GM12872 (cell line): Measurements from ENCODE around the gene BTBD19.

Experiments used
- TF ChIP-seq, protein P1 (sequence below): IDR thresholded peaks from 3 replicates; pipeline ENCODE4 v1.5.1; 2011; ENCODE audit warnings: low read depth, mild to moderate bottlenecking, low read length, moderate library complexity; ENCODE audit not compliant: insufficient read depth

BTBD19 gene

DNA sequence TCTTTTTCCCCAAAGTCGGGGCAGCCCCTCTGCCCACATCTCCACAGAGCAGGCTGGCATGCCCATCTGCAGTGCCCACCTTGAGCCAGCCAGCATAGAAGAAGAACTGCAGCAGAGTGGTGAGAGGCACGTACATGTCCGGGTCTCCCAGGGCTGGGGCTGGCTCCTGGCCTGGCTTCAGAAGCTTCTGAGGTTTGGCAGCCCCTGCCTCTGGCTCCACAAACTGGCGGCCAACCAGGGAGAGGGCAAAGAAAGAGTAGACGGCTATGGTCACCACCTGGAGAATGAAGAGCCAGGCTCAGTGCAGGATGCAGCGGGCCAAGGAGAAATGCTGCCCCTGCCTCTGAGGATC, 23.3 kb upstream of the BTBD19 start:
- TF ChIP-seq, protein P1, sequence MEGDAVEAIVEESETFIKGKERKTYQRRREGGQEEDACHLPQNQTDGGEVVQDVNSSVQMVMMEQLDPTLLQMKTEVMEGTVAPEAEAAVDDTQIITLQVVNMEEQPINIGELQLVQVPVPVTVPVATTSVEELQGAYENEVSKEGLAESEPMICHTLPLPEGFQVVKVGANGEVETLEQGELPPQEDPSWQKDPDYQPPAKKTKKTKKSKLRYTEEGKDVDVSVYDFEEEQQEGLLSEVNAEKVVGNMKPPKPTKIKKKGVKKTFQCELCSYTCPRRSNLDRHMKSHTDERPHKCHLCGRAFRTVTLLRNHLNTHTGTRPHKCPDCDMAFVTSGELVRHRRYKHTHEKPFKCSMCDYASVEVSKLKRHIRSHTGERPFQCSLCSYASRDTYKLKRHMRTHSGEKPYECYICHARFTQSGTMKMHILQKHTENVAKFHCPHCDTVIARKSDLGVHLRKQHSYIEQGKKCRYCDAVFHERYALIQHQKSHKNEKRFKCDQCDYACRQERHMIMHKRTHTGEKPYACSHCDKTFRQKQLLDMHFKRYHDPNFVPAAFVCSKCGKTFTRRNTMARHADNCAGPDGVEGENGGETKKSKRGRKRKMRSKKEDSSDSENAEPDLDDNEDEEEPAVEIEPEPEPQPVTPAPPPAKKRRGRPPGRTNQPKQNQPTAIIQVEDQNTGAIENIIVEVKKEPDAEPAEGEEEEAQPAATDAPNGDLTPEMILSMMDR, result no peak

DNA sequence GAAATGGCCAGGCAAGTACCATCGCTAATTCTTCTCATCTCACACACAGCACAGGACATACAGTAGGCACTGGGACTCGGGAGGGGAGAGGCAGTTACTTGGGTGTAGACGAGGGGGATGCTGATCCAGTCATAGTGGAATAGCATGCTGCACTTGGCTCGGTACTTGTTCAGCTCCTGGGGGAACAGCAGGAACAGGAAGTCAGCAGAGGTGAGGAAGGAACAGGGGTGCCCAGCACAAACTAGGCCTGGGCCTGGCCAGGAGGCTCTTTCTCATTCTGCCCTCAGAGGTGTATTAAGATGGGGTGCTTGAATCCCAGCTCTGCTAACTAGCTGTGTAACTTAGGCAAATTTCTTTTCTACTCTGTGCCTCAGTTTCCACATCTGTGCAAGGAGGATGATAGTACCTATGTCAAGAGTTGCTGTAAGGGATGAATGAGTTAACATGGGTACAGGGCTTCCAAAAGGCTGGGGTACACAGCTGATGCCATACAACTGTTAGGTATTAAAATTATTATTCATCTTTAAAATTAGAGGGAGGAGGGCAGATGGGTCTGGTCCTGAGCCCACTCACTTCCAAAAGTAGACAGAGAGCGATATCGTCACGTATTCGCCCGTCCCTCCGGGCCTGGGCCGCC, 22.7 kb upstream of the BTBD19 start:
- TF ChIP-seq, protein P1, result no peak

DNA sequence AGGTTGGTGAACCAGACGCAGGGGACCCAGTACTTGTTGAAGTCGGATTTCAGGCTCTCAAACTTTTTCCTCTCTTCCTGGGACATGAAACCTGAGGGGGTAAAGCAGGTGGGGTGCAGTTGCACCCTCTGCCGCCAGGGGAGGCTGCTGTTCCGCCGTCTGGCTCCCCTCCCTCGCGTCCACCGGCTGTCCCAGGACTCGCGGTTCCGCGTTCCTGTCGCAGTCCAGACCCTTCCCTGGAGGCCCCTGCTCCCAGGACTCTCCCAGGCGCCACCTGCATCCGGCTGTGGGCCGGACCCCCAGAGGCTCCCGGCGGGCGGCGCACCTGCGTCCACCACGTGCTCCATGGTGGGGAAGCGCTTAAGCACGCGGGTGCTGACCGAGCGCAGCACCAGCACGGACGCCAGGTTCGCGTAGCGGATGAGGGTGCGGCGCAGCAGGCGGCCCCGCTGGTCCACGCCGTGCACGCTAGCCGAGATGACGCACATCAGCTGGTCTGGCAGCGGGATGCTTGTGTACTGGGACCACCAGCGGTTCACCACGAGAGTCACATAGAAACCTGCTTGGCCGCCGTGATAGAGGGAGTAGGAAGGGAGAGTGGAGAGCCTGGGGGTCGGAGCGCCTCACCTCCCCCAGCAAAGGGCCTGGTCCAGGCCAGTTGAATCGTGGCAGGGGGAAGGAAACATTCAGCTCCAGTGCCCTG, 22.0 kb upstream of the BTBD19 start:
- TF ChIP-seq, protein P1, result peak; percentile 100

DNA sequence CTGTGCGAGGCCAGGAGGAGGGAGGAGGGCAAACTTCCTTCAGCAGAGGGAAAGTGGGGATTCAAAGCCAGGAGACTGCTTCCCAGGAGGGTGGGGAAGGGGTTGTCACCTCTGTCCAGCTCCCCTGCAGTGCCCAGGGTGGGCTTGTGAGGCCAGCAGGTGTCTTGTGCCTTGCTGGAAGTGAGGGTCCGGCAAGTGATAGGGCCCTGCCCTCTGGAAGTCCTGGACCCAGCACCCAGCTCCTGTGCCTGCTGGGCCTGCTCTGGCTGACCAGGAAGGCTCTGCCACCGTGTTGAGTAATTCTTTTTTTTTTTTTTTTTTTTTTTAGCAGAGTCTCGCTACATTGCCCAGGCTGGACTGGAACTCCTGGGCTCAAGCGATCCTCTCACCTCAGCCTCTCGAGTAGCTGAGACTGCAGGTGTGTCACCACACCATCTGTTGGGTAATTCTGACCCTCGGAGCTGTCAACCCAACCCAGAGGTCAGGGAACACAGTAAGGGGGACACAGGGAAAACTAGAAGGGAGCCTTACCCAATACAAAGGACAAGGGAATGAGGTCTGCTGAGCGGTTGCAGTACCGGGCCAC, 21.4 kb upstream of the BTBD19 start:
- TF ChIP-seq, protein P1, result no peak

- TF ChIP-seq, protein P1, result no peak
Measured at GRCh38 chr1:44787506-44787905, 20.8 kb upstream of the BTBD19 start.

DNA sequence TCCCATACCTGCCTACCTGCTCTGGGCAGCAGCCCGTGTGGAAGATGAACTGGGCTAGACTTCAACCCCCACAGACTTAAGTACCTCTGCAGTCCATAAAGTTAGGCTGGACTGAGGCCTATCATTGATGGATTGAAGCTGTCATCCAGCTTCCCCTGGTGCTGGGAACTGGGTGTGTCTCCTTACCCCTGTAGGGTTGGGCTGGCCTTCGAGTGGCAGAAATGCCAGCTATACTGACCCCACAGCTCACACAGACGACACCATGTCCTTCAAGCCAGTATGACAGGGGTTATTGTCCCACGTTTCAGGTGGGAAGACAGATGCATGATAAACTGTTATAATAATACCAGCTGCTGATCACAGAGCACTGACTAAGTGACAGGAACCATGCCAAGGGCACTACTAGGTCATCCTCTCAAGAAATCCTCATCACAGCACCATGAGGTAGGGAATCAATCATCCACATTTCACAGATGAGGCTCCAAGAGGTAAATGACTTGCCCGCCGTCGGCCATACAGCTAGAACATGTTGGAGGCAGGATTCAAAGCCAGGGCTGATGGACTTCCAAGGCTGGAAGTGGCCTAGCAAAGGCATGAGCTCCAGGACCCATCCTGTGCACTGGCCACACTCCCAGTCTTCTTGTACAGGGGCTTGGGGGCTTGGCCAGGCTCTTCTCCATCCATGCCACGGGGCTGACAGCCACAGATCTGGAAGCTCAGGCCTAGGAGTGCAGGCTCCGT, 20.0 kb upstream of the BTBD19 start, which contains the start of gene BEST4:
BEST4 (minus strand) TSS at position 51 of the 741 bp plus-strand sequence. CDS start 465 bp downstream, outside the sequence.
- TF ChIP-seq, protein P1, result no peak
